Ishikawa (cell line): ENCODE measurements around the gene CASP14.

Source experiments
- CREB1 ChIP-seq: IDR thresholded peaks from 2 replicates; pipeline ENCODE4 v1.6.1; 2012; ENCODE audit warnings: low read depth
- EP300 ChIP-seq: IDR thresholded peaks from 2 replicates; pipeline ENCODE4 v1.6.1; 2012; ENCODE audit warnings: borderline replicate concordance
- RAD21 ChIP-seq: IDR thresholded peaks from 2 replicates; pipeline ENCODE4 v1.6.1; 2012; ENCODE audit warnings: low read depth

DNA sequence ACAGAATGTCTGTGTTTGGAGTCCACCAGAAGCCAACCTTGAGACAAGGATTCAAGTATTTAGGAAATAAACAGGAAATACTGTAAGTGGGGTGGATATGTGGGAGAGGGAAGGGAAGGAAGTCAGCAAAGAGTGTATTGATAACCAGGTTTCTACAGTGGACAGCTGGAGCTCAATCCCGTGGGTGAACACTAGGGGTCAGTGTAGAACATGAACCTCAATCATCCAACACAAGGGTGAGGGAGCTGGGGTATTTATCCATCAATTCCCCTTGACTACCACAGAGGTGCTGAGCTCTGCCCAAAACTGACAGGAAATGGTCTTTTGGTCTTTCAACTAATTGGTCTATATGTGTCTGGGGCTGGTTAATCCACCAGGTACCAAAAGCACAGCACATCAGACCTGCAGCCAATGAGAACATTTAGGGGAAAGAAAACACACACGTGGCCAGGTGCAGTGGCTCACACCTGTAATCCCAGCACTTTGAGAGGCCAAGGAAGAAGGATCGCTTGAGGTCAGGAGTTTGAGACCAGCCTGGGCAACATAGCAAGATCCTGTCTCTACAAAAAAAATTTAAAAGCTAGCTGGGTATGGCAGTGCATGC lies 52.3 kb downstream of the CASP14 start:
- TF ChIP-seq EP300 (no peak), CREB1 (no peak), RAD21 (peak; percentile 60)
